Loucy (cell line): Measurements from ENCODE around the gene NAV2.

ENCODE experiments used
- H2AFZ ChIP-seq: fragments of 200-600 bp; sonication (generic); 2 replicates; pipeline ENCODE4 v1.6.0; 2016; ENCODE audit warnings: antibody characterized with exemption, mild to moderate bottlenecking, low read length, moderate library complexity
- H3F3A ChIP-seq: fragments of 200-600 bp; 2 replicates; pipeline ENCODE4 v1.6.0; 2016; ENCODE audit warnings: antibody characterized with exemption, low read depth, mild to moderate bottlenecking
- H3K27me3 ChIP-seq: fragments of 200-600 bp; sonication (generic); 2 replicates; pipeline ENCODE4 v1.6.1; 2014; ENCODE audit warnings: low read length, mild to moderate bottlenecking; ENCODE audit not compliant: insufficient read depth, poor library complexity, severe bottlenecking
- H3K36me3 ChIP-seq: fragments of 200-600 bp; sonication (generic); 2 replicates; pipeline ENCODE4 v1.6.1; 2016; ENCODE audit warnings: low read length; ENCODE audit not compliant: insufficient read depth
- H3K4me1 ChIP-seq: fragments of 200-600 bp; sonication (generic); 2 replicates; pipeline ENCODE4 v1.5.1; 2014; ENCODE audit warnings: low read length, mild to moderate bottlenecking; ENCODE audit not compliant: insufficient read depth, poor library complexity, severe bottlenecking
- H3K4me2 ChIP-seq: fragments of 200-600 bp; sonication (generic); 2 replicates; pipeline ENCODE4 v1.6.0; 2014; ENCODE audit warnings: antibody characterized with exemption, low read length, low read depth, mild to moderate bottlenecking; ENCODE audit not compliant: poor library complexity, severe bottlenecking
- H3K4me3 ChIP-seq: fragments of 200-600 bp; sonication (generic); 2 replicates; pipeline ENCODE4 v1.5.1; 2014; ENCODE audit warnings: low read length, mild to moderate bottlenecking, mixed read lengths; ENCODE audit not compliant: poor library complexity, severe bottlenecking
- H3K79me2 ChIP-seq: fragments of 200-600 bp; sonication (generic); 2 replicates; pipeline ENCODE4 v1.6.1; 2014; ENCODE audit warnings: low read length; ENCODE audit not compliant: insufficient read depth
- H3K9ac ChIP-seq: fragments of 200-600 bp; sonication (generic); 2 replicates; pipeline ENCODE4 v1.6.0; 2014; ENCODE audit warnings: mild to moderate bottlenecking, low read depth, low read length, moderate library complexity; ENCODE audit not compliant: poor library complexity, severe bottlenecking
- H3K9me2 ChIP-seq: fragments of 200-600 bp; sonication (generic); replicated peaks from 2 replicates; pipeline ENCODE4 v1.6.1; 2016; ENCODE audit warnings: low read depth, low read length, mixed read lengths
- H3K9me3 ChIP-seq: fragments of 200-600 bp; sonication (generic); 2 replicates; pipeline ENCODE4 v1.6.1; 2014; ENCODE audit warnings: mild to moderate bottlenecking, antibody characterized with exemption, low read length, low read depth; ENCODE audit not compliant: insufficient read depth
- H4K20me1 ChIP-seq: fragments of 200-600 bp; sonication (generic); 2 replicates; pipeline ENCODE4 v1.6.0; 2014; ENCODE audit warnings: antibody characterized with exemption, low read length, mild to moderate bottlenecking; ENCODE audit not compliant: insufficient read depth, poor library complexity, severe bottlenecking
- CTCF ChIP-seq: fragments of 200-600 bp; sonication (generic); conservative IDR thresholded peaks from 2 replicates; pipeline ENCODE4 v1.5.1; 2014; ENCODE audit warnings: mild to moderate bottlenecking, antibody characterized with exemption, low read length
- EZH2phosphoT487 ChIP-seq: fragments of 200-600 bp; IDR thresholded peaks from 2 replicates; pipeline ENCODE4 v1.6.1; 2018; ENCODE audit warnings: antibody characterized with exemption, mild to moderate bottlenecking, moderate library complexity, borderline replicate concordance

Gene NAV2

GRCh38 chr11:19988598-19988997 lies 276.0 kb downstream of the NAV2 start:
- TF ChIP-seq CTCF (no peak), EZH2phosphoT487 (no peak)
- no peaks in the 10 kb centered on the region for H4K20me1 ChIP-seq

GRCh38 chr11:19989191-19989590 lies 276.6 kb downstream of the NAV2 start:
- Histone ChIP-seq H3K27me3 (no peaks in the 10 kb centered on the region), H4K20me1 (no peaks in the 10 kb centered on the region), H3K4me3 (no peak overlapping the region), H3K36me3 (no peaks in the 10 kb centered on the region), H3K4me2 (no peak overlapping the region), H3K9ac (no peak overlapping the region), H3K9me3 (no peaks in the 10 kb centered on the region), H3K79me2 (no peaks in the 10 kb centered on the region), H2AFZ (no peak overlapping the region), H3K9me2 (no peaks in the 10 kb centered on the region), H3K4me1 (no peaks in the 10 kb centered on the region), H3F3A (no peaks in the 10 kb centered on the region)
- no peak for TF ChIP-seq CTCF
- TF ChIP-seq EZH2phosphoT487, result no peak

More at GRCh38 chr11:19988598-19988997, 276.0 kb downstream of the NAV2 start:
- H3K27me3 ChIP-seq, result no peaks in the 10 kb centered on the region
- no peaks in the 10 kb centered on the region for H3K9me2 ChIP-seq
- no peaks in the 10 kb centered on the region for H3K4me1 ChIP-seq
- no peaks in the 10 kb centered on the region for H3K79me2 ChIP-seq
- H3K36me3 ChIP-seq, result no peaks in the 10 kb centered on the region
- H3K9ac ChIP-seq, result no peak overlapping the region
- no peak overlapping the region for H2AFZ ChIP-seq
- H3K4me2 ChIP-seq, result no peak overlapping the region
- no peaks in the 10 kb centered on the region for H3F3A ChIP-seq
- H3K9me3 ChIP-seq, result no peaks in the 10 kb centered on the region
- H3K4me3 ChIP-seq, result no peak overlapping the region

GRCh38 chr11:19992162-19992561 lies 279.5 kb downstream of the NAV2 start:
- no peaks in the 10 kb centered on the region for H3K4me1 ChIP-seq
- TF ChIP-seq CTCF, result no peak
- no peak for TF ChIP-seq EZH2phosphoT487
- no peaks in the 10 kb centered on the region for H3K36me3 ChIP-seq
- H3K4me3 ChIP-seq, result no peak overlapping the region
- no peak overlapping the region for H2AFZ ChIP-seq
- H3K4me2 ChIP-seq, result no peak overlapping the region
- no peaks in the 10 kb centered on the region for H3K9me2 ChIP-seq
- H3K79me2 ChIP-seq, result no peaks in the 10 kb centered on the region
- H3K9me3 ChIP-seq, result no peaks in the 10 kb centered on the region
- H3F3A ChIP-seq, result no peaks in the 10 kb centered on the region
- no peaks in the 10 kb centered on the region for H3K27me3 ChIP-seq
- H4K20me1 ChIP-seq, result no peaks in the 10 kb centered on the region
- no peak overlapping the region for H3K9ac ChIP-seq
